ENCODE data around the gene PNPLA1.

- TF ChIP-seq EZH2 (IDR thresholded peaks at IDR 0.05; ENCODE audit: low read depth), result no peak
- TF ChIP-seq CTCF (conservative IDR thresholded peaks at IDR 0.05), result no peak
Measured at GRCh38 chr6:36244641-36245280, 25.1 kb upstream of the PNPLA1 start.
